ENCODE results near the gene FAM153A.
"Not testable (repeated sequence)": the region's sequence is repeated elsewhere in the genome, so short reads cannot be mapped to it uniquely, and the experiment has no call there.

The FAM153A gene

GRCh38 chr5:177724858-177725257, 57.8 kb downstream of the FAM153A start:
- not testable (repeated sequence) for DNase-seq (ENCODE audit: low read depth in 3 of 3)

GRCh38 chr5:177723831-177724485, 58.7 kb downstream of the FAM153A start:
- DNase-seq (ENCODE audit: low read depth in 3 of 3) = not testable (repeated sequence)

DNA sequence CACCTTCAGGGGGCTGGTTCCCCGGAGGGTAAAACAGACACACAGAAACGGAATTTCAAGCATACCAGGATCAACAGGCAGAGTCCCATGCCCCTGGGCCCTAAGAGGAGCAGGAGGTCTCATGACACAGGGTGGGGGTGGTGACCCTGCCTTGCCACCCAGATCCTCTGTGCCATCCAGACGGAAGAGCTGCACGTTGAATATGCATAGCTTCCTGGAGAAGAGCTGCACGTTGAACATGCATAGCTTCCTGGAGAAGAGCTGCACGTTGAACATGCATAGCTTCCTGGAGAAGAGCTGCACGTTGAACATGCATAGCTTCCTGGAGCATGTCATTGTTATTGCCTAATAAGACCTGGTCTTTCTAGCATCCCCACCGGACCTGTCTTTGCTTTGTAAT, 59.9 kb downstream of the FAM153A start:
- DNase-seq (ENCODE audit: low read depth in 3 of 3) = not testable (repeated sequence)

DNA sequence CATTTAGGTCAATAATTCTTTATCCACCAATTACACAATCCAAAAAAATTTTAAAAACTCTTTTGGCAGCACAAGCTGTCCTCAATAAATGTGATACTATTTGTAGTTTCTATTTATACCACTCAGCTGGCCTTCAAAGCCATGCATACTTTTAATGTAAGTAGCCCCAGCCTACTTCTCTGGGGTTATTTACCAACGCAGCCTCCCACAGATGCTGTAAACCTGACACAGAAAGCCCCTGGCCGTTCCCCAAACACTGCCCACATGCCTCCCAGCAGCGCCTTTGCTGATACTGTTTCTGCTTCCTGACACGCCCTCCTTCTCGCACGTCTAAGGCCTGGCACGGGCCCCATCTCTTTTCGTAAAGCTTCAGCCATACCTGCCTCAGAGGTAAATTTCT, 62.7 kb downstream of the FAM153A start:
- not testable (repeated sequence) for DNase-seq (ENCODE audit: low read depth in 3 of 3)

DNA sequence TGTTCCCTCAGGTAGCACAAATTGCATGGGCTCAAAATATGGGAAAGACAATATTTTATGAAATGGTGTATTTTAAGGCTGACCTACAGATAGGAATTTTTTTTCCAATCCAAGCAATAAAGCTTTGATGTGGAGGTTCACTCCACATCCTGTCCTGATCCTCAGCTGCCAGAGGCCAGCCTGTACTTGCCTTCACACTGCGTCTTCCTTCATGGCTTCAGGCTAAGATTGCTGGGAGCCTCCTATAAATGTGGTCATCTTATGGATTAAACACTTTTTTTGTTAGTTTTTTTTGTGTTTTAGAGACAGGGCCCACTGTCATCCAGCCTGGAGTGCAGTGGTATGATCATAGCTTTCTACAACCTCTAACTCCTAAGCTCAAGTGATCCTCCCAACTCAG, 67.3 kb downstream of the FAM153A start:
- DNase-seq (ENCODE audit: low read depth in 3 of 3) = not testable (repeated sequence)

DNA sequence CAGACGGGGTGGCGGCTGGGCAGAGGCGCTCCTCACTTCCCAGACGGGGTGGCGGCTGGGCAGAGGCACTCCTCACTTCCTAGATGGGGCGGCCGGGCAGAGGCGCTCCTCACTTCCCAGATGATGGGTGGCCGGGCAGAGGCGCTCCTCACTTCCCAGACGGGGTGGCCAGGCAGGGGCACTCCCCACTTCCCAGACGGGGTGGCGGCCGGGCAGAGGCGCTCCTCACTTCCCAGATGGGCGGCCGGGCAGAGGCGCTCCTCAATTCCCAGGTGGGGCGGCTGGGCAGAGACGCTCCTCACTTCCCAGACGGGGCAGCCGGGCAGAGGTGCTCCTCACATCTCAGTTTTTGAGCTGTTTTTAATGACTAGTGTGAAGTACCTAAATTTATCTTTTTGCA, 86.6 kb downstream of the FAM153A start:
- not testable (repeated sequence) for DNase-seq (ENCODE audit: low read depth in 3 of 3)

DNA sequence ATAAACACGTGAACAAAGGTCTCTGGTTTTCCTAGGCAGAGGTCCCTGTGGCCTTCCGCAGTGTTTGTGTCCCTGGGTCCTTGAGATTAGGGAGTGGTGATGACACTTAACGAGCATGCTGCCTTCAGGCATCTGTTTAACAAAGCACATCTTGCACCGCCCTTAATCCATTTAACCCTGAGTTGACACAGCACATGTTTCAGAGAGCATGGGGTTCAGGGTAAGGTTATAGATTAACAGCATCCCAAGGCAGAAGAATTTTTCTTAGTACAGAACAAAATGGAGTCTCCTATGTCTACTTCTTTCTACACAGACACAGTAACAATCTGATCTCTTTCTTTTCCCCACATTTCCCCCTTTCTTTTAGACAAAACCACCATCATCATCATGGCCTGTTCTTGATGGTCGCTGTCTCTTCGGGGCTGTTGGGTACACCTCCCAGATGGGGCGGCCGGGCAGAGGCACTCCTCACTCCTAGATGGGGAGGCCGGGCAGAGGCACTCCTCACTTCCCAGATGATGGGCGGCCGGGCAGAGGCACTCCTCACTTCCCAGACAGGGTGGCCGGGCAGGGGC, 87.3 kb downstream of the FAM153A start:
- not testable (repeated sequence) for DNase-seq (ENCODE audit: low read depth in 3 of 3)

- not testable (repeated sequence) for DNase-seq (ENCODE audit: low read depth in 3 of 3)
These were observed 88.2 kb downstream of the FAM153A start for GRCh38 chr5:177694518-177694835.

DNA sequence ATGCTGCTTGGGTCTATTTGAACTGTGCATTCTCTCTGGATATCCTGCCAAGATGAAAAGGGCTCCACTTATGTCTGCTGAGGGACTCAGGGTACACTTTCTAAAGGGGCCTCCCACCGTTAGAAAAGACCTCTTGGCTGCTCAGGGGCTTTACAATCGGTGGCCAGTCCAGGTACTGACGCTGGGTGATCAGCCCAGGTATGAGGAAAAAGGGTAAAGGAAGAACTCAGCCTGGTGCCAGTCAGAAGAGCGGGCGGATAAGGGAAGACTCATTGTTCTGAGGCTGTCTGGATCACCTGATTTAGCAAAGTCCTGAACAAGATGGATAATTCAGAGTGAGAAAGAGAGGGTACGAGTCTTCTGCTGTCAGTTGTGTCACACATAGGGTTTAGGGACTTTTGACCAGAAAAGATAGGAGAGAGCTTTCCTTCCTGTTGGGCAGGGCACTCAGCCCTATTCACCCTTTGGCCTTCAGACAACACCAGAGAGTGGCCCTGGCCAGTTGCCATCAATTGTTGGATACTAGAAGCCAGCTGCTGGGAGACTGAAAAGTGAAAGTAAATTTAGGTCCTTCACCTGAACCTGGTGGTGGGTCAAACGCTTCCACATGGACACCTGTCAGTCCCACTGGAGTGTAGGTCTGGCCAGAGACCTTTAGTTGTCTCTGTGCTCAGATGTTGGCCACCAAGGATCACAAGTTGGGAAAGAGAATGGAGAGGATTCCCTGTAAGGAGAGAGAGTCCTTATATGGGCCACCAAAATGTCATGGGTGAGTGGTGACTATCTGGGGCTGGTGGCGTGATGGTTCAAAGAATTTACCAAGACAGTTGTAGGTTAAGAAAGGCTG, 88.8 kb downstream of the FAM153A start:
- not testable (repeated sequence) for DNase-seq (ENCODE audit: low read depth in 3 of 3)

- DNase-seq (ENCODE audit: low read depth in 3 of 3) = not testable (repeated sequence)
These were observed 89.7 kb downstream of the FAM153A start for GRCh38 chr5:177692969-177693368.

- DNase-seq (ENCODE audit: low read depth in 3 of 3) = not testable (repeated sequence)
These were observed 90.2 kb downstream of the FAM153A start for GRCh38 chr5:177692507-177692906.

DNA sequence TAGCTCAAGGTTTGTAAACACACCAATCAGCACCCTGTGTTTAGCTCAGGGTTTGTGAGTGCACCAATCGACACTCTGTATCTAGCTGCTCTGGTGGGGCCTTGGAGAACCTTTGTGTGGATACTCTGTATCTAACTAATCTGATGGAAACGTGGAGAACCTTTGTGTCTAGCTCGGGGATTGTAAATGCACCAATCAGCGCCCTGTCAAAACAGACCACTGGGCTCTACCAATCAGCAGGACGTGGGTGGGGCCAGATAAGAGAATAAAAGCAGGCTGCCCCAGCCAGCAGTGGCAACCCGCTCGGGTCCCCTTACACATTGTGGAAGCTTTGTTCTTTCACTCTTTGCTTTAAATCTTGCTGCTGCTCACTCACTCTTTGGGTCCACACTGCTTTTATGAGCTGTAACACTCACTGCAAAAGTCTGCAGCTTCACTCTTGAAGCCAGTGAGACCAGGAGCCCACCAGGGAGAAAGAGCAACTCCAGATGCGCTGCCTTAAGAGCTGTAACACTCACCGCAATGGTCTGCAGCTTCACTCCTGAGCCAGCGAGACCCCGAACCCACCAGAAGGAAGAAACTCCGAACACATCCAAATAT, 93.6 kb downstream of the FAM153A start:
- not testable (repeated sequence) for DNase-seq (ENCODE audit: low read depth in 3 of 3)

DNA sequence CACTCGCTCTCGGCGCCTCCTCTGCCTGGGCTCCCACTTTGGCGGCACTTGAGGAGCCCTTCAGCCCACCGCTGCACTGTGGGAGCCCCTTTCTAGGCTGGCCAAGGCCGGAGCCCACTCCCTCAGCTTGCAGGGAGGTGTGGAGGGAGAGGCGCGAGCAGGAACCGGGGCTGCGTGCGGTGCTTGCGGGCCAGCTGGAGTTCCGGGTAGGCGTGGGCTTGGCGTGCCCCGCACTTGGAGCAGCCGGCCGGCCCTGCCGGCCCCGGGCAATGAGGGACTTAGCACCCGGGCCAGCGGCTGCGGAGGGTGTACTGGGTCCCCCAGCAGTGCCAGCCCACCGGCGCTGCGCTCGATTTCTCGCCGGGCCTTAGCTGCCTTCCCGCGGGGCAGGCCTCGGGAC, 94.6 kb downstream of the FAM153A start:
- not testable (repeated sequence) for DNase-seq (ENCODE audit: low read depth in 3 of 3)

DNA sequence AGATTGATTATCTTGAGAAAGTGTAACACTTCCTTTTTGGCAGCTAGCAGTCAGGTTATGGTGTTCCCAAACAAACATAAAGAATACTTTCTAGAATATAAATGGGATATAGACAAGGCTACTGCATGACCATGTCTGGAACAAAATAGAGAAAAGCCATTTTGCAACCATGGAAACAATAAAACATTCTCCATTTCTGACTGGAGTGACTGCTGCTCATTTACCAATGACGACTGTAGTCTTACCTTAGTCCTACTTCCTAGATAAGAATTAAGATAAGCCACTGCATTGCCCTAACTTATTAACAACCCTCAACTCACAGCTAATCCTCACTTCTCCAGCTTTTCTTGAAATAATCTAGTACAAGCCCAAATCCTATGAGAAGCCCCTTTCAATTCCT, 100.8 kb downstream of the FAM153A start:
- DNase-seq (ENCODE audit: low read depth in 3 of 3) = not testable (repeated sequence)
